PC-3 (cell line): Measurements from ENCODE around the gene ABCC5. TPM values are rescaled to one million over a fixed set of nuclear protein-coding genes. Genes with fewer than 3 reads are reported as not detected.

Experiments
- ATAC-seq: fragments of 200-7000 bp; cut with Tn5 transposase; 2 replicates; pipeline ENCODE4 v1.9.1; 2020; ENCODE audit warnings: mild to moderate bottlenecking, moderate library complexity
- BruUV-seq: library from RNA; stranded (reverse); fragments of 400-500 nt; replicated peaks from 2 replicates; lab custom pipeline; 2021; lab: Mats Ljungman, UMichigan
- CTCF ChIA-PET: fragments of 300-600 bp; sonication (Branson Sonifier 250); formaldehyde crosslinking; loops from one replicate; lab custom pipeline; 2022; ENCODE audit warnings: antibody characterized with exemption; lab: Charles Lee
- POLR2A ChIA-PET: fragments of 300-600 bp; sonication (Branson Sonifier 250); formaldehyde crosslinking; loops from one replicate; lab custom pipeline; 2022; ENCODE audit warnings: antibody characterized with exemption; ENCODE audit not compliant: unreplicated experiment; lab: Charles Lee
- DNase-seq: peaks from one replicate; pipeline ENCODE4 v3.0.0-alpha.2; 2015
- H2AFZ ChIP-seq: fragments of 300-600 bp; sonication (generic); 2 replicates; pipeline ENCODE4 v1.6.0; 2016; ENCODE audit warnings: antibody characterized with exemption, low read length
- H3F3A ChIP-seq: fragments of 300-600 bp; sonication (generic); one replicate; pipeline ENCODE4 v1.6.0; 2017; ENCODE audit warnings: antibody characterized with exemption, low read length, control low read depth, mild to moderate bottlenecking; ENCODE audit not compliant: unreplicated experiment
- H3K27ac ChIP-seq: fragments of 300-600 bp; sonication (generic); 2 replicates; pipeline ENCODE4 v1.5.1; 2016; ENCODE audit warnings: mild to moderate bottlenecking, low read length
- H3K27me3 ChIP-seq: fragments of 300-600 bp; sonication (generic); 2 replicates; pipeline ENCODE4 v1.6.1; 2016; ENCODE audit warnings: low read length, mixed read lengths
- H3K36me3 ChIP-seq: fragments of 300-600 bp; sonication (generic); 2 replicates; pipeline ENCODE4 v1.6.1; 2016; ENCODE audit warnings: low read depth, mixed run types, low read length, mixed read lengths
- H3K4me1 ChIP-seq: fragments of 300-600 bp; sonication (generic); 2 replicates; pipeline ENCODE4 v1.5.1; 2016; ENCODE audit warnings: low read length; ENCODE audit not compliant: insufficient read depth
- H3K4me2 ChIP-seq: fragments of 300-600 bp; sonication (generic); 2 replicates; pipeline ENCODE4 v1.6.0; 2016; ENCODE audit warnings: low read length
- H3K4me3 ChIP-seq: fragments of 300-600 bp; sonication (generic); 2 replicates; pipeline ENCODE4 v1.5.1; 2016; ENCODE audit warnings: mild to moderate bottlenecking, low read length, mixed read lengths
- H3K79me2 ChIP-seq: fragments of 300-600 bp; sonication (generic); 2 replicates; pipeline ENCODE4 v1.6.1; 2017; ENCODE audit warnings: low read length, mixed read lengths
- H3K9ac ChIP-seq: fragments of 300-600 bp; sonication (generic); 2 replicates; pipeline ENCODE4 v1.6.0; 2016; ENCODE audit warnings: mild to moderate bottlenecking, low read length
- H3K9me2 ChIP-seq: fragments of 300-600 bp; sonication (generic); replicated peaks from 2 replicates; pipeline ENCODE4 v1.6.1; 2016; ENCODE audit warnings: mixed run types, low read length, mixed read lengths
- H3K9me3 ChIP-seq: fragments of 300-600 bp; sonication (generic); 2 replicates; pipeline ENCODE4 v1.6.1; 2016; ENCODE audit warnings: low read length, mixed read lengths
- H4K20me1 ChIP-seq: fragments of 300-600 bp; sonication (generic); 2 replicates; pipeline ENCODE4 v1.6.1; 2016; ENCODE audit warnings: low read length, mixed read lengths
- CTCF ChIP-seq: fragments of 300-600 bp; sonication (generic); conservative IDR thresholded peaks from 2 replicates; pipeline ENCODE4 v1.5.1; 2017; ENCODE audit warnings: antibody characterized with exemption, low read depth, mild to moderate bottlenecking, low read length
- EZH2 ChIP-seq: fragments of 300-600 bp; sonication (generic); IDR thresholded peaks from one replicate; pipeline ENCODE4 v1.6.1; 2017; ENCODE audit warnings: antibody characterized with exemption, mild to moderate bottlenecking, low read length; ENCODE audit not compliant: unreplicated experiment
- EZH2phosphoT487 ChIP-seq: fragments of 300-600 bp; sonication (generic); IDR thresholded peaks from 2 replicates; pipeline ENCODE4 v1.6.1; 2018; ENCODE audit warnings: mild to moderate bottlenecking, antibody characterized with exemption, low read length, borderline replicate concordance
- intact Hi-C: fragments of 100-400 bp; cut with micrococcal nuclease; formaldehyde crosslinking; loops from 2 replicates; pipeline ENCODE4 v1.9.0; 2023
- total RNA-seq: library from RNA; depleted of rRNA; stranded (reverse); fragments of >200 nt; gene quantifications from 2 replicates; pipeline ENCODE4 v1.2.3, GENCODE V29; 2014

The ABCC5 gene
- total RNA-seq, 1 experiment from 2014 or later, result 16.1 TPM

GRCh38 chr3:184018424-184018973 lies 815 bp upstream of the ABCC5 start:
- ChIA-PET CTCF (interaction anchor here (0.6 to 1.0 kb wide), 4 partner anchors 13 to 133 kb away, joined by 4 to 7 read pairs (median 4); no protein-coding TSS in a partner anchor), POLR2A (interaction anchor here (0.5 to 0.6 kb wide), 2 partner anchors 248 to 1078 kb away, joined by 3 read pairs; no protein-coding TSS in a partner anchor)
- peak overlapping the region; percentile 95 for H3K4me2 ChIP-seq
- peak overlapping the region; percentile 98 for H3K4me3 ChIP-seq
- H3K9me3 ChIP-seq, result no peaks in the 10 kb centered on the region
- no peaks in the 10 kb centered on the region for H3K9me2 ChIP-seq
- peaks cover 32% of the 10 kb centered on the region for H3K79me2 ChIP-seq
- H3K27me3 ChIP-seq, result no peaks in the 10 kb centered on the region
- intact Hi-C loops, result no loop called here
- H3K9ac ChIP-seq, result peak overlapping the region; percentile 85
- TF ChIP-seq EZH2phosphoT487, result no peak
- TF ChIP-seq CTCF, result no peak
- no peak for TF ChIP-seq EZH2
- TSS peak; percentile 90 for BruUV-seq
- H4K20me1 ChIP-seq, result no peaks in the 10 kb centered on the region
- peaks cover 3% of the 10 kb centered on the region; the same call in 1 of the 2 replicates for H3K36me3 ChIP-seq
- DNase-seq (no peak), ATAC-seq (no peak)
- H3K27ac ChIP-seq, result no peak overlapping the region
- H2AFZ ChIP-seq, result peak overlapping the region; percentile 100
- H3F3A ChIP-seq, result no peaks in the 10 kb centered on the region
- H3K4me1 ChIP-seq, result peaks cover 29% of the 10 kb centered on the region

GRCh38 chr3:184016811-184017671 lies 643 bp downstream of the ABCC5 start:
- Histone ChIP-seq H3K4me3 (peak overlapping the region; percentile 98), H3K27me3 (no peaks in the 10 kb centered on the region), H2AFZ (peak overlapping the region; percentile 100), H3K9me2 (no peaks in the 10 kb centered on the region), H3K9me3 (no peaks in the 10 kb centered on the region), H3K9ac (peak overlapping the region; percentile 85), H3K27ac (peak overlapping the region; percentile 26; the same call in 1 of the 2 replicates), H3K4me2 (peak overlapping the region; percentile 95), H3K79me2 (peaks cover 32% of the 10 kb centered on the region), H3K36me3 (peaks cover 13% of the 10 kb centered on the region; the same call in 1 of the 2 replicates), H4K20me1 (no peaks in the 10 kb centered on the region), H3K4me1 (peaks cover 35% of the 10 kb centered on the region), H3F3A (no peaks in the 10 kb centered on the region)
- intact Hi-C loops, result loop anchor here (1.0 to 2.0 kb wide), 4 partner anchors 9 to 122 kb away; partner anchors contain the start of gene EIF2B5
- no peak for TF ChIP-seq EZH2phosphoT487
- TF ChIP-seq CTCF, result peak; percentile 96
- TF ChIP-seq EZH2, result no peak
- ChIA-PET POLR2A (no interaction called here), CTCF (interaction anchor here (0.5 to 1.0 kb wide), 5 partner anchors 10 to 155 kb away, joined by 4 to 10 read pairs (median 4); no protein-coding TSS in a partner anchor)
- ATAC-seq (peak; percentile 83), DNase-seq (peak; percentile 71)
- TSS peak; percentile 41 for BruUV-seq
